H1 (cell line): ENCODE results near the gene TTC4. TPM values are rescaled to one million over a fixed set of nuclear protein-coding genes. Genes with fewer than 3 reads are reported as not detected.

ENCODE experiments used
- CTCF ChIA-PET: fragments of 300-600 bp; sonication (Branson Sonifier 250); formaldehyde crosslinking; loops from one replicate; lab custom pipeline; 2021; ENCODE audit not compliant: partially characterized antibody; lab: Charles Lee
- POLR2A ChIA-PET: fragments of 300-600 bp; sonication (Branson Sonifier 250); formaldehyde crosslinking; loops from one replicate; lab custom pipeline; 2021; ENCODE audit warnings: inconsistent platforms; ENCODE audit not compliant: partially characterized antibody; lab: Charles Lee
- DNase-seq, 2 experiments: peaks; one replicate each; pipeline versions ENCODE4 v3.0.0 to v3.0.0-alpha.2; 2010 to 2022; ENCODE audit warnings: low spot score in 2 of 2, low read depth in 1 of 2, mixed read lengths in 1 of 2
- FAIRE-seq: peaks from 2 replicates; lab custom pipeline; 2011; peaks lifted over from hg19 to GRCh38; lab: Jason Lieb, UNC
- H2AFZ ChIP-seq: 2 replicates; pipeline ENCODE4 v1.8.1; 2012; ENCODE audit warnings: low read length, inconsistent platforms
- H2AK5ac ChIP-seq: 2 replicates; pipeline ENCODE4 v1.6.1; 2013; ENCODE audit warnings: low read depth, low read length
- H2BK120ac ChIP-seq: replicated peaks from 2 replicates; pipeline ENCODE3; 2013; ENCODE audit warnings: low read depth, low read length, inconsistent platforms
- H2BK12ac ChIP-seq: 2 replicates; pipeline ENCODE4 v1.6.1; 2013; ENCODE audit warnings: low read depth, low read length
- H2BK15ac ChIP-seq: 2 replicates; pipeline ENCODE4 v1.6.1; 2013; ENCODE audit warnings: low read length
- H2BK20ac ChIP-seq: 2 replicates; pipeline ENCODE4 v1.6.1; 2013; ENCODE audit warnings: low read length
- H2BK5ac ChIP-seq: 2 replicates; pipeline ENCODE4 v1.6.1; 2013; ENCODE audit warnings: low read depth, low read length
- H3K14ac ChIP-seq: 2 replicates; pipeline ENCODE4 v1.6.1; 2013; ENCODE audit warnings: inconsistent platforms; ENCODE audit not compliant: insufficient read length
- H3K18ac ChIP-seq: 2 replicates; pipeline ENCODE4 v1.6.1; 2013; ENCODE audit warnings: low read length; ENCODE audit errors: extremely low read depth
- H3K23ac ChIP-seq: 2 replicates; pipeline ENCODE4 v1.6.1; 2013; ENCODE audit warnings: inconsistent platforms; ENCODE audit not compliant: insufficient read length
- H3K23me2 ChIP-seq: 2 replicates; pipeline ENCODE4 v1.6.1; 2013; ENCODE audit warnings: low read depth, low read length
- H3K27ac ChIP-seq: 2 replicates; pipeline ENCODE4 v1.6.1; 2011; ENCODE audit warnings: low read depth, low read length, inconsistent platforms
- H3K27me3 ChIP-seq, 4 experiments: replicated peaks in 1 of 4; 1 replicate in 1 of 4; 2 replicates in 3 of 4; pipeline versions ENCODE4 v1.6.1 to v1.8.1; 2011 to 2013; ENCODE audit warnings: low read length in 3 of 4, mild to moderate bottlenecking in 3 of 4, inconsistent platforms in 2 of 4, mixed read lengths in 2 of 4, moderate library complexity in 1 of 4; ENCODE audit not compliant: control insufficient read depth in 3 of 4, insufficient read depth in 3 of 4; ENCODE audit errors: extremely low read depth in 1 of 4
- H3K36me3 ChIP-seq, 4 experiments: 2 replicates each; pipeline versions ENCODE4 v1.6.1 to v1.8.1; 2011 to 2013; ENCODE audit warnings: mild to moderate bottlenecking in 4 of 4, low read length in 3 of 4, moderate library complexity in 2 of 4, control low read depth in 1 of 4, inconsistent platforms in 1 of 4; ENCODE audit not compliant: insufficient read depth in 4 of 4, control insufficient read depth in 2 of 4
- H3K4ac ChIP-seq: replicated peaks from 2 replicates; pipeline ENCODE3; 2013; ENCODE audit warnings: low read length, low read depth, mixed read lengths, inconsistent platforms; ENCODE audit not compliant: insufficient read length
- H3K4me1 ChIP-seq, 4 experiments: replicated peaks in 1 of 4; 1 replicate in 1 of 4; 2 replicates in 3 of 4; pipeline versions ENCODE4 v1.6.1 to v1.8.1; 2011 to 2013; ENCODE audit warnings: low read length in 3 of 4, inconsistent platforms in 2 of 4, mixed read lengths in 1 of 4; ENCODE audit not compliant: insufficient read depth in 4 of 4, control insufficient read depth in 3 of 4
- H3K4me2 ChIP-seq, 2 experiments: 2 replicates each; pipeline versions ENCODE4 v1.6.1 to v1.8.1; 2011 to 2013; ENCODE audit warnings: low read depth in 2 of 2, low read length in 2 of 2, control low read depth in 1 of 2, inconsistent platforms in 1 of 2, mild to moderate bottlenecking in 1 of 2; ENCODE audit not compliant: insufficient read depth in 1 of 2
- H3K4me3 ChIP-seq, 4 experiments: fragments of 200-600, 300-600 bp in 1 of 4; sonication (generic), shearing (Covaris generic), sonication (Bioruptor Twin) in 1 of 4; 2 replicates each; pipeline versions ENCODE4 v1.5.1 to v1.8.1; 2011 to 2016; ENCODE audit warnings: low read length in 4 of 4, low read depth in 3 of 4, control low read depth in 2 of 4, inconsistent platforms in 2 of 4, mild to moderate bottlenecking in 2 of 4, mixed read lengths in 1 of 4, moderate library complexity in 1 of 4; ENCODE audit not compliant: insufficient read depth in 2 of 4; ENCODE audit errors: extremely low read depth in 1 of 4
- H3K56ac ChIP-seq: replicated peaks from 2 replicates; pipeline ENCODE3; 2013; ENCODE audit warnings: low read depth, mild to moderate bottlenecking, mixed read lengths, low read length, inconsistent platforms; ENCODE audit not compliant: insufficient read length
- H3K79me1 ChIP-seq: 2 replicates; pipeline ENCODE4 v1.6.1; 2013; ENCODE audit warnings: low read depth, low read length, control low read depth
- H3K79me2 ChIP-seq, 2 experiments: 2 replicates each; pipeline versions ENCODE4 v1.6.1 to v1.8.1; 2012 to 2013; ENCODE audit warnings: low read length in 2 of 2, mild to moderate bottlenecking in 2 of 2, inconsistent platforms in 1 of 2; ENCODE audit not compliant: insufficient read depth in 2 of 2, control insufficient read depth in 1 of 2
- H3K9ac ChIP-seq, 4 experiments: replicated peaks in 1 of 4; 1 replicate in 1 of 4; 2 replicates in 3 of 4; pipeline versions ENCODE4 v1.6.1 to v1.8.1; 2011 to 2013; ENCODE audit warnings: low read depth in 3 of 4, low read length in 3 of 4, control low read depth in 2 of 4, mild to moderate bottlenecking in 2 of 4, moderate library complexity in 2 of 4, inconsistent platforms in 1 of 4; ENCODE audit errors: extremely low read depth in 1 of 4
- H3K9me3 ChIP-seq, 2 experiments: 2 replicates each; pipeline versions ENCODE4 v1.6.1 to v1.8.1; 2012 to 2013; ENCODE audit warnings: mild to moderate bottlenecking in 2 of 2, moderate library complexity in 2 of 2, control low read depth in 1 of 2, inconsistent platforms in 1 of 2, low read depth in 1 of 2, low read length in 1 of 2, mixed read lengths in 1 of 2; ENCODE audit not compliant: insufficient read depth in 2 of 2
- H4K20me1 ChIP-seq, 2 experiments: replicated peaks in 1 of 2; 2 replicates each; pipeline versions ENCODE3 to v1.8.1; 2011 to 2013; ENCODE audit warnings: inconsistent platforms in 2 of 2, low read length in 2 of 2, mild to moderate bottlenecking in 1 of 2; ENCODE audit not compliant: insufficient read depth in 2 of 2, control insufficient read depth in 1 of 2
- H4K5ac ChIP-seq: 2 replicates; pipeline ENCODE4 v1.6.1; 2013; ENCODE audit warnings: low read length, low read depth, mixed read lengths, inconsistent platforms; ENCODE audit not compliant: insufficient read length
- H4K8ac ChIP-seq: 2 replicates; pipeline ENCODE4 v1.8.0; 2013; ENCODE audit warnings: mild to moderate bottlenecking, moderate library complexity, low read length, inconsistent platforms; ENCODE audit not compliant: insufficient read depth; ENCODE audit errors: extremely low read depth
- H4K91ac ChIP-seq: replicated peaks from 2 replicates; pipeline ENCODE3; 2013; ENCODE audit warnings: low read length, mixed read lengths, inconsistent platforms; ENCODE audit not compliant: insufficient read length
- ASH2L ChIP-seq: fragments of 200-600, 300-600 bp; sonication (generic); IDR thresholded peaks from one replicate; pipeline ENCODE4 v1.7.1; 2017; ENCODE audit warnings: low read length
- BRCA1 ChIP-seq: IDR thresholded peaks from 2 replicates; pipeline ENCODE4 v1.6.1; 2012; ENCODE audit warnings: low read depth, low read length, improper control_type of control experiment
- CBX8 ChIP-seq: fragments of 300-800, 300-1000 bp; sonication (generic); IDR thresholded peaks from 2 replicates; pipeline ENCODE4 v1.7.1; 2016; ENCODE audit warnings: low read depth, low read length, borderline replicate concordance
- E2F6 ChIP-seq: IDR thresholded peaks from 2 replicates; pipeline ENCODE4 v1.6.1; 2012; ENCODE audit warnings: inconsistent platforms
- GTF2F1 ChIP-seq: IDR thresholded peaks from 2 replicates; pipeline ENCODE4 v1.6.1; 2012; ENCODE audit warnings: low read depth, low read length, improper control_type of control experiment, borderline replicate concordance
- JUN ChIP-seq: IDR thresholded peaks from 2 replicates; pipeline ENCODE4 v1.6.1; 2011; ENCODE audit warnings: low read depth, mild to moderate bottlenecking, improper control_type of control experiment, low read length
- KDM1A ChIP-seq: fragments of 200-600, 300-600 bp; sonication (generic); IDR thresholded peaks from 2 replicates; pipeline ENCODE4 v1.7.1; 2016; ENCODE audit warnings: mild to moderate bottlenecking, low read length, borderline replicate concordance
- KDM5A ChIP-seq: fragments of 200-600 bp; IDR thresholded peaks from 2 replicates; pipeline ENCODE4 v1.7.1; 2012; ENCODE audit warnings: mild to moderate bottlenecking, low read length, inconsistent platforms, mixed read lengths
- MAFK ChIP-seq: IDR thresholded peaks from 2 replicates; pipeline ENCODE4 v1.6.1; 2012; ENCODE audit warnings: low read depth, mild to moderate bottlenecking, improper control_type of control experiment, low read length
- RFX5 ChIP-seq: IDR thresholded peaks from 2 replicates; pipeline ENCODE4 v1.6.1; 2011; ENCODE audit warnings: low read depth, low read length, improper control_type of control experiment, borderline replicate concordance
- SAP30 ChIP-seq: fragments of 300-600 bp; sonication (generic); IDR thresholded peaks from 2 replicates; pipeline ENCODE4 v1.7.1; 2012; ENCODE audit warnings: low read length, moderate library complexity, mild to moderate bottlenecking, inconsistent platforms; ENCODE audit not compliant: insufficient read depth, insufficient replicate concordance
- SIX5 ChIP-seq: IDR thresholded peaks from 2 replicates; pipeline ENCODE4 v1.6.1; 2011; ENCODE audit warnings: mild to moderate bottlenecking, low read depth, low read length
- SRF ChIP-seq: IDR thresholded peaks from 2 replicates; pipeline ENCODE4 v1.6.1; 2011; ENCODE audit warnings: mild to moderate bottlenecking, low read depth, low read length, moderate library complexity
- TCF12 ChIP-seq: IDR thresholded peaks from 2 replicates; pipeline ENCODE4 v1.6.1; 2011; ENCODE audit warnings: low read depth, mild to moderate bottlenecking, low read length
- WGBS, 2 experiments: shearing (Covaris generic) in 1 of 2; methylation state at CpG; one replicate each; pipeline versions ENCODE4 v1.1.6 to v1.1.7; 2013 to 2015; ENCODE audit warnings: low lambda C conversion rate in 2 of 2, mixed read lengths in 2 of 2, inconsistent platforms in 1 of 2, low coverage in 1 of 2, missing lambda C conversion rate in 1 of 2; ENCODE audit not compliant: insufficient replicate concordance in 2 of 2, insufficient coverage in 1 of 2, insufficient read length in 1 of 2; ENCODE audit errors: extremely low coverage in 1 of 2, missing lambda C conversion rate in 1 of 2; 5-methylcytosine and 5-hydroxymethylcytosine counted together
- polyA plus RNA-seq, 7 experiments: library from polyadenylated mRNA; depleted of rRNA in 3 of 7; stranded (reverse) in 5 of 7; unstranded in 2 of 7; fragments of >200 nt in 5 of 7; fragments of 200-250 nt in 2 of 7; gene quantifications; 1 replicate in 5 of 7; 2 replicates in 1 of 7; 4 replicates in 1 of 7; pipeline versions ENCODE4 v1.2.1 to v1.2.3, GENCODE V29; 2011 to 2013; ENCODE audit warnings: missing spikeins in 2 of 7, mixed read lengths in 2 of 7
- total RNA-seq: library from RNA; stranded (reverse); fragmentation: NEBNext Ultra II Directional; extraction: Animal tissue kit (Norgen Biotek cat#: 25700); gene quantifications from 2 replicates; pipeline ENCODE4 v1.2.1, GENCODE V29; 2021

Gene TTC4
- total and polyA plus RNA-seq, 2 of the 8 experiments (the other 6 are each of a cell fraction or from before 2014, with no cell fraction given) = 21.0 to 25.1 TPM

GRCh38 chr1:54787604-54788003 lies 71.9 kb downstream of the TTC4 start:
- H4K20me1 ChIP-seq = no peaks in the 10 kb centered on the region
- DNase-seq (no peak), FAIRE-seq (no peak)
- CTCF ChIA-PET = interaction anchor here (1.0 kb wide), 1 partner anchor 22 kb away, joined by 3 read pairs; no protein-coding TSS in a partner anchor
- H2AK5ac ChIP-seq = no peak overlapping the region
- H3K4me1 ChIP-seq = peaks cover 2 to 11% (median 9%) of the 10 kb centered on the region in 4 experiments
- no peak overlapping the region for H3K18ac ChIP-seq
- H2AFZ ChIP-seq = no peak overlapping the region
- H3K14ac ChIP-seq = no peak overlapping the region
- peaks cover 0 to 5% of the 10 kb centered on the region in 2 experiments; a peak in 2 of 4 replicates for H3K9me3 ChIP-seq
- no peaks in the 10 kb centered on the region for H3K23me2 ChIP-seq
- H4K91ac ChIP-seq = no peak overlapping the region
- no peak overlapping the region for H4K8ac ChIP-seq
- H3K36me3 ChIP-seq = no peaks in the 10 kb centered on the region
- H4K5ac ChIP-seq = no peak overlapping the region
- 0 out of 7 replicates have a peak, but pooled peaks cover 0 to 3% (median under 1%) of the 10 kb centered on the region in 4 experiments for H3K27me3 ChIP-seq
- no peaks in the 10 kb centered on the region for H3K79me1 ChIP-seq
- 87% methylated on average over 11 of the region's 11 CpGs; no CpG with 5 or more reads in 1 of the 2 experiments for WGBS, 2 experiments
- H3K56ac ChIP-seq = no peak overlapping the region
- POLR2A ChIA-PET = interaction anchor here (0.9 kb wide), 1 partner anchor 34 kb away, joined by 3 read pairs; no protein-coding TSS in a partner anchor
- H3K4ac ChIP-seq = no peak overlapping the region
- H2BK5ac ChIP-seq = no peak overlapping the region
- no peak overlapping the region for H3K4me2 ChIP-seq
- H3K79me2 ChIP-seq = no peaks in the 10 kb centered on the region
- H2BK120ac ChIP-seq = no peak overlapping the region
- no peak overlapping the region for H3K23ac ChIP-seq
- H2BK12ac ChIP-seq = 0 out of 2 replicates have a peak overlapping the region, but pooled peaks have one; percentile 39
- H3K4me3 ChIP-seq = no peak overlapping the region
- H2BK20ac ChIP-seq = peak overlapping the region; percentile 72; the same call in 1 of the 2 replicates
- no peak overlapping the region for H2BK15ac ChIP-seq
- H3K27ac ChIP-seq = no peak overlapping the region
- no peak overlapping the region for H3K9ac ChIP-seq
- TF ChIP-seq ASH2L = no peak
- TF ChIP-seq JUN = no peak
- TF ChIP-seq RFX5 = no peak
- TF ChIP-seq TCF12 = no peak
- TF ChIP-seq CBX8 = no peak
- no peak for TF ChIP-seq GTF2F1
- no peak for TF ChIP-seq KDM5A
- TF ChIP-seq SIX5 = no peak
- TF ChIP-seq E2F6 = no peak
- TF ChIP-seq KDM1A = no peak
- no peak for TF ChIP-seq SRF
- no peak for TF ChIP-seq BRCA1
- no peak for TF ChIP-seq SAP30
- TF ChIP-seq MAFK = no peak
